LNCaP clone FGC (cell line): ENCODE data around the gene WFIKKN1.

Source experiments
- DNase-seq: peaks from one replicate; pipeline ENCODE4 v3.0.0-alpha.2; 2011; ENCODE audit warnings: low read depth
- H3K4me3 ChIP-seq: 2 replicates; pipeline ENCODE4 v1.5.1; 2011; ENCODE audit warnings: mild to moderate bottlenecking, low read depth, low read length, control low read depth
- CTCF ChIP-seq: IDR thresholded peaks from 2 replicates; pipeline ENCODE4 v1.5.1; 2012; ENCODE audit warnings: mild to moderate bottlenecking; ENCODE audit not compliant: control insufficient read depth, insufficient read depth; ENCODE audit errors: extremely low read depth

The WFIKKN1 gene

DNA sequence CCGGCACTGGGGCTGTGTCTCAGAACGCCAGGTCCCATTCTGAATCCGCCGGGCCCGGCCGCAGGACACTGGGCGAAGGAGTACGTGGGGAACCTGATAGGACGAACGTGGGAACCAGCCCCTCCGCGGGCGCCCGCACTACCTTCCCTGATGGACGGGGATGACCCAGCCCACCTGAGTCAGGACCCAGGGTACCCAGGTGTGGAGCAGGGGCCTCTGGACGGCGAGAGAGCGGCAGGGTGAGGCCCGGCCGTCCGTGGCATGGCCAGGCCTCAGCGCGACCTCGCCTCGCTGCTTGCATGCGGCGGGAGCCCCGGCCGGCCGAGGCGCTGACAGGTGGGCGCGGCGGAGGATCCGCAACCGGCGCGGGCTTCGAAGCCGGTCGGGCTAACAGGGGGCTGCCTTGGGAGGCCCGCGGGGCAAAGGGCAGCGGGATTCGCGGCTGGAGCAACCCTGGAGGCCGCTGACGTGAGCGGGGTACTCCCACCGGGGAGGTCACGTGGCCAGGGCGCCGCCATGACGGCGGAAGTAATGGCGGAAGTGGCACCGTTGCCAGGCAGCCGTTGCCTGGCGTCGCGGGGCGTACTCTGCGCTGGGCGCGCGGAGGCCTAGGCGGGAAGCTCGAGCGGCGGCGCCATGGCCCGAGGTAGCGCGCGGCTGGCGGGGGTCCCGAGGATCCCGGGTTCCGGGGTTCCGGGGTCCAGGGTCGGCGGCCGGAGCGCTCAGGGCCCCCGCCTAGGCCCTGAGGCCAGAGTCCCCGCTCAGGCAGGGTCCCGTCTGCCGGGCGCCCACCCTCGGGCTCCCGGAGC lies 18.2 kb downstream of the WFIKKN1 start, which contains the start of gene WDR90:
WDR90 (plus strand) TSS at position 585 of the 809 bp plus-strand sequence; CDS start at position 637, 52 bp downstream.
- DNase-seq, result peak; percentile 86
- TF ChIP-seq CTCF, result no peak
- peak within 1 kb of the TSS; percentile 75 for H3K4me3 ChIP-seq

DNA sequence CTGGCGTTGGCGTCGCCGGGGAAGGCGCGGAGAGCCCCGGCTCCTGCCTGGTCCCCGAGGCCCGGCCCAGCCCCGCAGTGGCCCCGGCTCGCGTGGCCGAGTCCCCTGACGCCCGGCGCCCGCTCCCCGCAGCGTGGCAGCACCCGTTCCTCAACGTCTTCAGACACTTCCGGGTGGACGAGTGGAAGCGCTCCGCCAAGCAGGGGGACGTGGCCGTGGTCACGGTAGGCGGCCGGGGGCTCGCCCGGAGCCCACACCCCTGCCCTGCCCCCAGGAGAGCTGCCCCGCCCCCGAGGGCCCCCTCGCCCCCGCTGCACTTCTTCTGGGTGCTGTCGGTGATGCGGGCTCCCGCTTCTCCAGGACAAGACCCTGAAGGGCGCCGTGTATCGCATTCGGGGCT lies 18.8 kb downstream of the WFIKKN1 start:
- no peak for DNase-seq
- TF ChIP-seq CTCF, result no peak
- peak overlapping the region; percentile 75 for H3K4me3 ChIP-seq

GRCh38 chr16:651844-652243 lies 21.1 kb downstream of the WFIKKN1 start:
- no peak for TF ChIP-seq CTCF
- no peak overlapping the region for H3K4me3 ChIP-seq
- no peak for DNase-seq

DNA sequence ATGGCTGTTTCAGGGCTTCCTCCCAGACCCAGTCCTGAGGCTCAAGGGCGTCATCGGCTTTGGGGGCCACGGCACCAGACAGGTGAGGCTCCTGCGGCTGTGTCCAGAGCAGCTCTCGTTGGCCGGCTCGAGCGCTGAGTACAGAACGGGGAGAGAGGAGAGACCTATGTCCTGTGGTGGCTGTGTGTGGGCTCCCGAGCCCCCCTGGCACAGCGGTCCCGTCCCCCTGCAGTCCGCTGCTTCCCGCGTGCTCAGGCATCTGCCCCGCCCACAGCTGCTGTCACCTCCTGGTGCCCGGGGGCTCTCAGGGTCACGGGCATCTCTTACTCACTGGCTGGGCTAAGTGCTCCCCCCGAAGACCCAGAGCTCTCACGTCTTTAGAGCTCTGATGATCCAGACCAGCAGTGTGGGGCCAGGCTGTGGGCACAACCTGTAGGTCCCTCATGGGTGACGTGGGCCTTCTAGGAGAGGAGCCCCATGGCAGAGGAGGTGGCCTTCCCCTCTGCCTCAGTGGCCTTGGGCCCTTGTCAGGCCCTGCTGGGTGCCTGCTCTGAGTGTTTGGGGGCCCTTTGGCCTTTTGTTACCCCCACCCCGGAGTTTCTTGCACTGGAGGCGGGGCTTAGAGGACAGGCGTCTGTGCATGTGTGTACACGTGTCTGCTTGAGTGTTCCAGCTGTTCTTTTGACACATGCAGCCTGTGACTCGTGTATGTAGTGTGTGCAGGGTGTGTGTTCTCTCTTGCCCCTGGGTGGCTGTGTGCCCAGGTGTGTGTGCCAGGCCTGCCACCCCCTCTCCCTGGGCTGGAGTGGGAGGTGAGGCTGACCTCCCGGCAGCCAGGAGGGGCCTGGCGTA lies 21.9 kb downstream of the WFIKKN1 start:
- no peak overlapping the region for H3K4me3 ChIP-seq
- no peak for DNase-seq
- no peak for TF ChIP-seq CTCF

- DNase-seq, result no peak
- TF ChIP-seq CTCF, result no peak
These were observed 23.2 kb downstream of the WFIKKN1 start for GRCh38 chr16:654034-654433.

GRCh38 chr16:657487-657886 lies 26.7 kb downstream of the WFIKKN1 start:
- H3K4me3 ChIP-seq, result no peak overlapping the region
- DNase-seq, result no peak
- no peak for TF ChIP-seq CTCF

More at GRCh38 chr16:654034-654433, 23.2 kb downstream of the WFIKKN1 start:
- H3K4me3 ChIP-seq, result no peak overlapping the region
